Measurements from ENCODE around the gene LHX6.

The LHX6 gene

DNA sequence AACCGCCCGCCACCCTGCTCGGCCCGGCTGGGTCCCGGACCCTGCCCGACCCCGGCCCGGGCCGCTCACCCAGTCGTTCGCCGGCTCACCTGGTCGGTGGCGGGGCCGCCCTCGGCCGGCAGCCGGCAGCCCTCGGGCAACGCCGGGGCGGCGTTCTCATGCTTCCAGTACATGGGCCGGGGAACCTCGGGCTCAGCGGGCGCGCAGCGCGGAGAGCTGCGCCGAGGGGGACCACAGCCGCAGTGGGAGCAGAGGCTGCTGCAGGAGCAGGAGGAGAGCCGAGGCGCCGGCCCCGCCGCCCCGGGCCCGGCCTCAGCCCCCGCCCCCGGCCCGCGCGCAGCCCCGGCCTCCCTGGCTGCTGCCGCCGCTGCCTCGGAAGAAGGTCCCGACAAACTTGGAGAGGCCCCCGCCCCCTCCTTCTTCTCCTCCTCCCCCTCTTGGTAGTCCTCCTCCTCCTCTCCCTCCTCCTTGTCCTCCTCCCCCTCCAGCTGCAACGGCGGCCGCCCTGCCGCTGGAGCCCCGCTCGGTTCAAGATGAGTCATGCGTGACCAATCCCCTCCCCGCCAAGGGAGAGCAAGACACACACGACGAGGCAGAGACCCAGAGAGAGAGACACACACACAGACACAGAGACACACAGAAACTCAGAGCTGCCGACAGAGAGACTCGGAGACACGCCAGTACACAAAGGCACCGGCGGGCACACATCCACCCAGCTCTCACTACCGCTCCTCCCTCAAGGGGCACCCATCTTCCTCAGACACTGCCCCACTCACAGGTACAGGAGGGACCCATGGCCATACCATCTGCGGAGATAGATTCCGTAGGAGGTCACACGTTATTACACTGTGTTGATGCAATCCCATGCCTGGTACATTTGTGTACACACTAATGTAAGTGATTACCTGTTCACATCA, at the start of gene LHX6:
Gene LHX6, minus strand, starts transcription at position 390 of the 917 bp plus-strand sequence. Its CDS starts 217 bp downstream, at position 173.
- DNase-seq: no peak

DNA sequence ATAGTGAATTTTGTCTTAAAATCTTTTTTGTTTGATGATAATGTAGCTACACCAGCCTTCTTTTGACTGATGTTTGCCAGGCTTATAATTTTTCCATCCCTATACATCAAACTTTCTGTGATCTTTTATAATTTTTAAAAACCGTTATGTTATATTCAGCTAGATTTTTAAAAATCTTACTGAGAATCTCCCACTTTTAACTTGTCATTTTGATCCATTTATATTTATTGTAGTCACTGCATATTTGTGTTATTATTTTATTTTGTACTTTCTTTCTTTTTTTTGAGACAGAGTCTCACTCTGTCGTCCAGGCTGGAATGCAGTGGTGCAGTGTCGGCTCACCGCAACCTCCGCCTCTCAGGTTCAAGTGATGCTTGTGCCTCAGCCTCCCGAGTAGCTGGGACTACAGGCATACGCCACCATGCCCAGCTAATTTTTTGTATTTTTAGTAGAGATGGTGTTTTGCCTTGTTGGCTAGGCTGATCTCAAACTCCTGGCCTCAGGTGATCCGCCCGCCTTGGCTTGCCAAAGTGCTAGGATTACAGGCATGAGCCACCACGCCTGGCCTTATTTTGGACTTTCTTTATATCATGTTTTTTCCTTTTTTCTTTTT, 48.6 kb upstream of the LHX6 start:
- no peak for DNase-seq

DNA sequence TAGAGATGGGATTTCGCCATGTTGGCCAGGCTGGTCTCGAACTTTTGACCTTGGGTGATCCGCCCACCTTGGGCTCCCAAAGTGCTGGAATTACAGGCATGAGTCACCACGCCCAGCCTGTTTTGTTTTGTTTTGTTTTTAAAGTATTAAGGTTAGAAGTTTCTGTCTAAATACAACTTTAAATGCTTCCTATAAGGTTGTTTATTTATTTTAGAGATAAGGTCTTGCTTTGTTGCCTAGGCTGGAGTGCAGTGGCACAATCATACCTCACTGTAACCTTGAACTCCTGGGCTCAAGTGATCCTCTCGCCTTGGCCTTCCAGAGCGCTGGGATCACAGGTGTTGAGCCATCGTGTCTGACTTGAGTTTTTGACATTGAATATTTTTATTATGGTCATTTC, 47.3 kb upstream of the LHX6 start:
- DNase-seq: peak; percentile 9

DNA sequence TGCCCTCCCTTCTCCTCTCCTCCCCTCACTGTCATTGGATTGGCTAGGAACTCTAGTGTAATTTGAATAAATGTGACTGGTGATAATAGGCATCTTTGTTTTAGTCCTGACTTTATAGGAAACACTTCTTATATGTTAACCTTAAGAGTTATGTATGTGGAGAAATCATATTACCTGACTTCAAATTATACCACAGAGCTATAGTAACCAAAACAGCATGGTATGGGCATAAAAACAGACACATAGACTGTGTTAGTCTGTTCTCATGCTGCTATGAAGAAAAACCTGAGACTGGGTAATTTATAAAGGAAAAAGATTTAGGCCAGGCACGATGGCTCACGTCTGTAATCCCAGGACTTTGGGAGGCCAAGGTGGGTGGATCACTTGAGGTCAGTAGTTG, 45.3 kb upstream of the LHX6 start:
- DNase-seq: no peak

DNA sequence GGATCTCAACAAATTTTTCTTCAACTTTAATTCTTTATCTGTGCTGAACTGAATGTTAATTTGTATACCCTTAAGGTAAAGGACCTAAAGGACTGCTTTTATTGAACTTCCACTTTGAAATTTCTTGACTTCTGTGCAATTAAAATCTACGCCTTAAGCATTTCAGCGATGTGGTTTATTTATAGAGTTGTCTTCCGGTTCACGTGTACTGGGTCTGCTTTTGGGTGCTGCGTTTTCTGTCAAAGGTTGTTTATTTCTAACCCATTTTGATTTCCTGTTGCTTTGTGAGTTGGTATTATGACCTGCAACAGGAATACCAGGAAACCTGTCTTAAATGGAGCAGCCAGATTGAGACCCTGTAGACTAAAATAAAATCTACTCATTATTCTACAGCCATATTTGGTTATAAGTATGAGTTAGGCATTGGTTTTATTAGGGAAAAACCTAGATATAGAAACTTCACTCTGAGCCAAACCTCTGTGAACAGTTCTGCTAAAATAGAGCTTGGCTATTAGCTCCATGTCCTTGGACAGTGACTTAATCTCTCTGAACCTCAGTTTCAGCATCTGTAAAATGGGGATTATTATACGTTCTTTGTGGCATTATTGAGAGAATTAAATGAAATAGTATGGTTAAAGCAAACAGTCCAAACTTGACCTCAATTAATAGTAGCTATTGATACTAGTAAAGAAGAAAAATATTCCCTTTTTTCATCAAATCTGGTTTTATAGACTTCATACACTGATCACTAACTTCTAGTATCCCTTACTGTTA, 39.5 kb upstream of the LHX6 start:
- no peak for DNase-seq

DNA sequence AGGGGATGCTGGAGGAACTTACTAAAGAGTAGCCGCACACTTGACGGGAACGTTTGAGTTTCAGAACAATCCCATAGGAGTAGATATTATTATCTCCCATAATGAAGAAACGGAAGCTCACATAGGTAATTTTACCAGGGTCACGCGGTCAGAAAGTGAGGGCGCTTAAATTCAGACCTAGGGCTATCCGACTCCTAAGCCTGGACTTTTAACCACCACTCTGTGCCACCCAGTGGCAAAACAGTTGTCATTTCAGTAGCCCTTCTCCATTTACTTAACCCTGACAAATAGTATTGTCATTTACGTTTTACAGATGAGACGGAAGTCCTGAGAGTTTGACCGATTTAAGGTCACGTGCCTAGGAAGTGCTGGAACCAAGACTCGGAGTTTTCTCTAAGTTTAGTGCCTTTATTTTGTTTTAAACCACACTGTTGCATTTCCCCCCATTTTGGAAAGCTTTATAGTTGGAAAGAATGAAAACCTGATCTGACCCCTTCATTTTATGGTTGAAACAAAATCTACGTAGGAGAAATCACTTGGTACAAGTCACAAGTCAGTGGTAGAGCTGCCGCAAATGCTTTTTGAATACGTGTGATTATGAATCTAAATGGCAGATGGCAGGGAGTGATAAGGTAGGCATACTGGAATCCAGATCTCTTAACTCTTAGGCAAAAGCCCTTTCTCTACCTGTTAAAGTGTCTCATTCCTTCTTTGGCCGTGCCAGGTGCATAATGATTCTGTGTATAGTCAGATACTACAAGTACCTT, 36.6 kb upstream of the LHX6 start:
- no peak for DNase-seq

DNA sequence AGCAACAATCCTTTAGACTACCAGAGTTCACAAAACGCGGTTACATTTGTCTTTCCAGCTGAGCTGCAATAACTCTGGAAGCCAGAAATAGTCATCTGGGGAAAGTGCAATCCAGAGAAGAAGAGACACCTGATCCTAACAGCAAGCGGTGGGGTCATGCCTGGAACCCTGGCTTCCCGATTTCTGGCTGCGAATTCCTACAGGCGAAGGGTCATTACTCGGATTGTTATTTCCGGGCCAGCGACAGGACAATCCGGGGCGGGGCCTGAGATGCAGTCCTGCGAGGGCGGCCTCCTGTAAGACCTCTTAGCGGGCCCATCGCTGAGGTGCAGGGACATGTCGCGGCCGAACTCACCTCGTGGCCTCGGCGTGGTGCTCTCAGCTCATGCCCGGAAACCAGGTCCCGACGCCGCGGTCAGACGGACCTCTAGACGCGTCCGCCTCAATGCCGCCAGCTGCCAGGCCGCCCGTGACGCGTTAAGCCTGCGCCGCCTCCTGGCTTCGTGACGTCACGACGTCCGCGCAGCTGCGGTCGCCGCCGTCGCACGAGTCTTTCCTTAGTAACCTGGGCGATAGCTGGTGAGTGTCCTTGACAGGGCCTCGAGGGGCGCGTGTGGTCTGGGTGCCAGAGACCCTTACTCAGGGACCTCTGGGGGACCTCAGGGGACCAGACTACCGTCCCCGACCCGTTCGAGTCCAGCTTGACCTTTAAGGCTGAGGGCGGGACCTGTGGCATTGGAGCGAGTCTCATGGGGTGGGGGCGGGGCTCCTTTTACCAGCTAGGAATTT, 35.8 kb upstream of the LHX6 start, which contains the start of the genes MRRF and RBM18:
Gene MRRF, plus strand, starts transcription at position 523 of the 789 bp plus-strand sequence. CDS start 6,010 bp downstream, outside the sequence.
Gene RBM18, minus strand, starts transcription at position 481 of the 789 bp plus-strand sequence. CDS start 3,348 bp downstream, outside the sequence.
- peak; percentile 85 for DNase-seq

DNA sequence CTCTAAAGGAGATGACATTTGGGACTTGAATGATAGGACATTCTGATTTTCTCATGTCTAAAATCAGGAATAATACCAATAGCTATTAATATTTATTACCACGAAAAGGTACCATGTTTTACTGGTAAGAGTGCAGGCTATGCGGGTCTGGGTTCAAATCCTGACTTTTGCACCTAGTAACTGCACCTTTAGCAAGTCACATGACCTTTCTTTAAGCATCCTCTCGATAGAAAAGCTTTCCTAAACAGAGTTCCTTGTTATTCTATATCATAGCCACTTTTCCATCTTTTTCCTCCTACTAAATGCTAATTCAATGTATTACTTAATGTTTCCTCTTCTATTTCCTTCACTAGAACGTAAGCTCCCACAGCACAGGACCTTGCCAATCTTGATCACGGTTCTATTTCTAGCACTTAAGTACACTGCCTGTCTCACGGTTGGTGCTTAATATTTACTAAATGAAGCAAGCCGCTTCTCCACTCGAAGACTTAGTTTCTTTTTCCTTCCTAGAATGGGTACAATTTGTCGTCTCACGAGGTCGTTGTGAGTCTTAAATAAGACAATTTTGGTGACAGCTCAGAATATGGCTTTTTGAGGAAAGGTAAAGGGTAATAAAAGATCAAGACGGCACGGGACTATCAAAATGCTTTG, 35.1 kb upstream of the LHX6 start:
- no peak for DNase-seq

DNA sequence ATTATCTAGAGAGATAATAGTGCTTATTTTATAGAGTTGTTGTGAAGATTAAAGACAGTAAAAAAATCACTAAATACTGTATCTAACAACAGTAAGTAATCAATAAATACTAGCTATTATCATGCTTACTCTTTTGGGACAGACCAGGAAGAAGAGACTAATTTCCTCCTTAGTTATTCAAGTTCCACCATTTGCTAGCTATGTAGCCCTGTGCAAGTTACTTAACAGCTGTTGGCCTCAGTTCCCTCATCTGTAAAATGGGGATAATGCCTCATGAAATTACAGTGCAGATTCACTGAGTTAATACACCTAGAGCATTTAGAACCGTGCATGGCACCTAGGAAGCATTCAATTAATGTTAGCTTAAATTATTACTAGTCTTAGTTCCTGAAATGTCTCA, 33.3 kb upstream of the LHX6 start:
- DNase-seq: no peak

DNA sequence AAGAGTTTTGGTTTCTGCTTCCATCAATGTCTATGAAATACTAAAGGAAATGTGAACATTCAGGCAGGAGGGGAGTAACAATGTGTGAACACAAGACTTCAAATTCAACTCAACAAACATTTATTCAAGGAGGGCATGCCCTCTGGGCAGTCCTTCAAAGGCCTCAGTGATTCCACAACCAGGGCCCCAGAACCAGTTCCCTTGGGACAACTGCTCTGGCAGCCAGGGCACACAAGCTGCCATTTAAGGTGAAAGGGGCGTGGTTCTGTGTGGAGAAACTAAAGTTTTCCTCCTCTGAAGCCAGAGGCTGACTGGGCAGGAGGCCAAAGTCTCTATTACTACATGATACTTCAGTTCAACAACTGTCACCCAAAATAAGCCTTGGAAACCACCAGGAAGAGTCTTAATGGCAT, 32.7 kb upstream of the LHX6 start:
- DNase-seq: peak; percentile 8

DNA sequence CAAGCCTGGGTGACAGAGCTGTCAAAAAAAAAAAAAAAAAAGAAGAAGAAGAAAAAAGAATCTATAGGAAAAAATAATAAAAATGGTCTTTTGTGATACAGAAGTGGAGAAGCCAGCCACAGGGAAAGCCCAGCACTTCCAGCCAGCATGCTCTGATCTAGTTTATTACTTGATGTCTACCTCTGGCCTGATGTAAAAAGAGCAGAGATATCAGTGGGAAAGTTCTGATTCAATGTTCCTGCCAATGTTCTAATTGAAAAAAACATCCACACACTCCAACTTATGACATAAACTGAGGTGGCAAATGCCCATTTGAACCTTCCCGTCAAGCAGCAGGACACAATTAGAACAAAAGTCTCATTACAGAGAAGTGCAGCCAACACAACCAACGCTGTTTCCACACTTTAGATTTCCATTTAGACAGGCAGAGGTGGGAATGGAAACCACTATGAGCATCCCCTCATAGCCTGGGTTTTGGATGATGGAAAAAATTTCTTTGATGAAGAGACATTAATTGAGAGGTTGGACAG, 30.2 kb upstream of the LHX6 start:
- DNase-seq: no peak

DNA sequence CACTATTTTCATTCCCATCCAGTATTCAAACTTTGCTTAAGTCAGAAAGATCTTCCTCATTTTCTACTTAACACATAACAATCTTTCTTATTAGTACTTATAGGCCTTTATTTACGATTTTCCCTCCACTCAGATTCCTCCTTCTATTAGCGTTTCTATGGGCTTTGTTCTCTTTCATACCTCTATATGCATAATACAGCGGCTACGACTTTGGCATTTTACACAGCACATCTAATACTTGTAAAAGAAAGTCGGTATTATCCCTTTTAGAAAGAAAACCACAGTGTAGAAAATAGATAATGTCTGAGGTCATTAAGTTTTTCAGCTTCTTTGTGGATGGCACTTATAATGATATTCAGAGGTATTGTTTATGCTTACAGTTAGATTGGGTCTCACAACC, 27.4 kb upstream of the LHX6 start:
- DNase-seq: no peak

DNA sequence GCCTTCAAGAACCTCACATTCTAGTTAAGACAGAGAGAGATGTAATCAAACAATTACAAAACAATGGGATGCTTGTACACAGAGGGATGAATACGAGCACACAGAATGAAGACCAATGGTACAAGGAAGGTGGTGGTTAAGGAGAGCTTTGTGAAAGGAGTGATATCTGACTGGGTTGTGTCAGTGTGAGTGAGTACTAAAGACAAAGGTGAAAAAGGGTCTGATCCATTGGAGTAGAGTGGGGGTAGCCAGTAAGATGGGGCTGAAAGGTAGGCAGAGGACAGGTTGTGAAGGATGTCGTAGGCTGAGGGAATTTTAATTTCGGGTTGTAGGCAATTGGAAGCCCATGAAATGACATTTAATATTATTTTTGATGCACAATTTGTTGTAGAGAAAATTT, 26.0 kb upstream of the LHX6 start:
- DNase-seq: no peak

DNA sequence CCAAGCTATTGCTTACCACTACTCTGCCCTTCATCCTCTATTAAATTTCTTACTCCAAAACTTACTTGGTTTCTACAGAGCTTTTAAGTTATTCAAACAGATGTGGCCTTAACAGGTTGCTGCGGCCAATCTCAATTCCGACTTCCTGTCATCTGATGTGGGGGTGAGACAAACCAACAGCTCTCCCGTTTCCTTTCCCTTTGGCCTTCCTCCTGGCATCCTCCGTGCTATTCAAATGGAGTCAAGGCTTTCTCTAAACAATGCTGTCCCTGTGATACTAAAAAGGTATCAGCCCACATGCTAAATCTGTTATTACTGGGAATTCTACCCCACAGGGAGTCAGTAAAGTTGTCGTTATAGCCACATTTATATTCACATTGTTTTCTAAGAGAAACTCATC, 24.0 kb upstream of the LHX6 start:
- no peak for DNase-seq

DNA sequence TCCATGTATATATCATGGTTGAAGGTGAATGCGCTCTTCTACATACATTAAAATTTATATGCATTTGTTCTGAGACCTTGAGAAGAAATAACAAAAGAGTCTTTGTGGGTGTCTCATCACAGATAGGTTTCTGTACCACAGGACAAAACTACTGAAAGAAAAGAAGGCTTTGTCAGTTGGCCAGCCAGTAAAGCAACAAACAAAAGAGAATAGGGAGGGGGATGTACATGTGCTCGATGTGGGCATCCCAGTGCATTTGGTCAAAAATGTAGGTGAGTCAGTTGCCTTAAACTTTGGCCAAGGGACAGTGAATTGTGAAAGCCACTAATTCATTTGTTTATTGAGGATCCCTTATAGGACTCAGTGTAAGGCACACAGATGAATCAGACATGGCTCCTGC, 22.6 kb upstream of the LHX6 start:
- DNase-seq: no peak

DNA sequence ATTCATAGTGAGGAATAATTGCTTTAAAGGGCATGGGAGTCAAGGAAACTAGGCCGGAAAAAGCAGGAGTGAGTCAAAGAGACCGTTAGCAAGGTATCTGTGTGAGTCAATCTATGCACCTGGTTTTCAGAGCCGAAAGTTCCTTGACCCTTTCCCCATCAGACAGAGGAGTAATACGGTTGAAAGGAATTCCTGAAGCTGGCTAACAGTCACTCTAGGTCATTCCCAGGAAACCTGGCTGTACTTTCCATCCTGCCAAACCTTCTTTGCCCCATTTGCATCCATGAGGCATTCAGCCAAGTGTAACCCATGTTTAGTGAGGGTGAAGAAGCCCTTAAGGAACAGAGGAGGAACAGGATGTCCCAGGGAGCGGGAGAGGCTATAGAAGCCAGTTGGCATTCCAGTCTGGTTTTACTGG, 19.7 kb upstream of the LHX6 start:
- DNase-seq: no peak

DNA sequence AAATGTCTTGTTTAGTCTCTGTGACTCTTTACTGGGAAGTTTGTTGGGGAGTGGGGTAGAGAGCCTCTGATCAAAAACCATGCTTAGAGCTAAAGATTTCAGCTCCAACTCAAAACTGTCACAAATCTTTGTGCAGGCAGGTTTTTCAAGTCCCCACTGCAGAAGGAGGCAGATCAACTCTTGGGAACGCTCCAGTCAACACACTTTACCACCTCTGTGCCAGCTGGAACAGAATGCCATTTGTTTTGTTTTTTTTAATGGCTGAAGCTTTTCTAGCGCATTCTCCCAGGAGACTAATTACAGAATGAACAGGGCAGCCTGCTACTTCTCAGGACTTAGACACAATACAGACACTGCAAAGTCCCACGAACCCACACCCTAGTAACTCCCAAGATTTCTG, 17.9 kb upstream of the LHX6 start:
- DNase-seq: no peak

DNA sequence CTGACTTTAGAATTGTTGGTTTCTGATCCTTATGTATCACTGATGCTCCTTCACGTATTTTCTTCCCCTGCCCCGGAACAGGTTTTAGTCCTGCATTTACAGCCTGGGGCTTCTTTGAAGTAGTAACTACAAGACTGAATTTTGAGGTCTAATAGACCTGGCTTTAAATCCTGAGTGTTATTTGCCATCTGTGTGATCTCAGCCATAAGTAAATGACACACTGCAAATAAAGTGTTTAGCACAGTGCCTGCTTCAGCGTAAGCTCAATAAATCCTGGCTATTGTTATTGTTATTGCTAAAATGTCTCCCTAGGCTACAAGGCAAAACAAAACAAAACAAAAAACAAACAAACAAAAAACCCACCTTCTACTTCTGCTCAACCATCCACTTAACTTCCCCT, 15.6 kb upstream of the LHX6 start:
- DNase-seq: no peak

DNA sequence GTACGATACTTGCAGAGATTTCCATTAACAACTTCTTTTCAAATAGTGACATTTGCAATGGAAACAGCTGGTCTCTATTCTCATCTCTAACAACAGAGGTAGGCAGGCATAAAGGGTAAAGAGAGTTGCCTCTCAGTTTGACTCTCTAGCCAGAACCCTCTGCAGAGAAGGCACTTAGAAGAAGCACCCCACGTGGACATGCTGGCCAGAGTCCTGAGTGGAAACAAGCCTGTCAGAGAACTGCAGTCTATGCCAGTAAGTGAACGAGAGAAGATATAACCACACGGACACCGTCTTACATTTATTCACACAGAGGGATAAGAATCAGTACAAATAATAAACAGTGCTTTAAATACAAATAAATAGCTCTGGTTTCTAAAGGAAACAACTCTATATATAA, 11.0 kb upstream of the LHX6 start:
- no peak for DNase-seq

DNA sequence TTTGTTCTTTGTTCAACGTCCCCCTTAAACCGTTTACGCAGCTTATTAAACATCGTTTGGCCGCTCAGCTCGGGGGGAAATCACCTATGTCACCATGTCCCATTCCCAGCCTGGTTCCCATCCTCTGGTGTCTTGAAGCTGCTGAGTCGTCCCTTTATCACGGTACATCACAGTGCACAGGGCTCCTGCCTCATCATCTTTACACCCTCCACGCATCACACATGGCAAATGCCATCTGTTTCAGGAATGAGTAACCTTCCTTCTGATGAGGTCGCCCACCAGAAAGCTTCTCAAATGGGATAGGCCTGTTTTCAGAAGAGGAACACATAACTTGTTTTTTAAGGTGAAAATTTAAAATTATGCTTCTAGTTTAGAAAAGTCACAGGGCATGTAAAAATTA, 7.9 kb upstream of the LHX6 start:
- DNase-seq: no peak
